HG03469 (cell line): ENCODE data around the gene SLC16A11.
"Not testable (repeated sequence)": the region's sequence is repeated elsewhere in the genome, so short reads cannot be mapped to it uniquely, and the experiment has no call there.

ENCODE experiments used
- ATAC-seq: cut with Tn5 transposase; IDR thresholded peaks from one replicate; pipeline ENCODE4 v1.9.1; 2021; ENCODE audit warnings: mild to moderate bottlenecking, moderate library complexity, moderate number of reproducible peaks; ENCODE audit not compliant: unreplicated experiment

SLC16A11 gene

GRCh38 chr17:7060165-7060891 is 16.4 kb upstream of the SLC16A11 start:
- ATAC-seq: no peak

GRCh38 chr17:7058831-7059447 is 15.0 kb upstream of the SLC16A11 start:
- no peak for ATAC-seq

GRCh38 chr17:7056386-7056785 is 12.5 kb upstream of the SLC16A11 start:
- no peak for ATAC-seq

GRCh38 chr17:7050583-7050982 is 6.7 kb upstream of the SLC16A11 start:
- ATAC-seq: not testable (repeated sequence)

- ATAC-seq: no peak
Observed at GRCh38 chr17:7048968-7049367, 5.1 kb upstream of the SLC16A11 start.

GRCh38 chr17:7047566-7047965 is 3.7 kb upstream of the SLC16A11 start:
- no peak for ATAC-seq

GRCh38 chr17:7046725-7047397 is 3.0 kb upstream of the SLC16A11 start:
- not testable (repeated sequence) for ATAC-seq

GRCh38 chr17:7046127-7046724 is 2.3 kb upstream of the SLC16A11 start:
- ATAC-seq: no peak

GRCh38 chr17:7045492-7046126 is 1.7 kb upstream of the SLC16A11 start:
- ATAC-seq: no peak

- no peak for ATAC-seq
Observed at GRCh38 chr17:7043182-7043496, 753 bp downstream of the SLC16A11 start.

GRCh38 chr17:7042501-7043181 is 1.3 kb downstream of the SLC16A11 start:
- ATAC-seq: no peak

GRCh38 chr17:7041607-7042500 is 2.0 kb downstream of the SLC16A11 start:
- ATAC-seq: no peak

GRCh38 chr17:7039832-7040231 is 4.1 kb downstream of the SLC16A11 start:
- ATAC-seq: no peak

GRCh38 chr17:7038025-7038862 is 5.6 kb downstream of the SLC16A11 start:
- no peak for ATAC-seq

- peak; percentile 72 for ATAC-seq
Observed at GRCh38 chr17:7035591-7036368, 8.1 kb downstream of the SLC16A11 start, which contains the start of gene SLC16A13. SLC16A13 (plus strand) TSS chr17:7036015; CDS start chr17:7036383, 368 bp downstream.

- no peak for ATAC-seq
Observed at GRCh38 chr17:7034955-7035590, 8.8 kb downstream of the SLC16A11 start.

GRCh38 chr17:7029659-7030058 is 14.2 kb downstream of the SLC16A11 start:
- no peak for ATAC-seq
